ENCODE measurements around the gene UCHL3. TPM values are rescaled to one million over a fixed set of nuclear protein-coding genes. Genes with fewer than 3 reads are reported as not detected.

The UCHL3 gene
- total and polyA plus RNA-seq, 5 experiments from 2014 or later: 17.0 to 50.1 (median 44.3) TPM

DNA sequence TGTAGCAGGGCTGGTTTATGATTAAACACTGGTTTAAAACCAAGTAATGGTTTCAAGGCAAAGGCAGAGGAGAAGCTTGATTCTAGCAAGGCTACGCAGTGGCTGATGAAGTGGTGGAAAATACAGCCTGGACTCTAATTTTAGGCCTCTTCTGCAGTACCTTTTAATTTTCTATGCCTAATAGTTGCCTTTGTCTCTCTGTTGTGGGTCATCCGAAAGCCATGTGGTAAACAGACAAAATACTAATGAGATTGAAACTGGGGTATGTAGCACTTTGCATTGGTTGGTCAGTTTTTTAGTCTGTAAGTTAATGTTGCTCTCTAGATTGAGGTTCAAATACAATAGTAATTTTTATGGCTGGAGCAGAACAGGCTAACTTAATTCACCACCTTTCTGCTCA lies 89.9 kb downstream of the UCHL3 start:
- POLR2A ChIA-PET: no interaction called here
- Mint-ChIP-seq H3K27ac (no peak overlapping the region), H3K4me3 (no peak overlapping the region), H3K27me3 (peaks cover 0 to 29% (median 14%) of the 10 kb centered on the region in 5 donors), H3K9me3 (no peaks in the 10 kb centered on the region), H3K36me3 (peaks cover 0 to 9% (median 5%) of the 10 kb centered on the region in 3 donors), H3K4me1 (peaks cover 8 to 18% (median 13%) of the 10 kb centered on the region in 4 donors)
- DNase-seq (no peak), ATAC-seq (no peak)

DNA sequence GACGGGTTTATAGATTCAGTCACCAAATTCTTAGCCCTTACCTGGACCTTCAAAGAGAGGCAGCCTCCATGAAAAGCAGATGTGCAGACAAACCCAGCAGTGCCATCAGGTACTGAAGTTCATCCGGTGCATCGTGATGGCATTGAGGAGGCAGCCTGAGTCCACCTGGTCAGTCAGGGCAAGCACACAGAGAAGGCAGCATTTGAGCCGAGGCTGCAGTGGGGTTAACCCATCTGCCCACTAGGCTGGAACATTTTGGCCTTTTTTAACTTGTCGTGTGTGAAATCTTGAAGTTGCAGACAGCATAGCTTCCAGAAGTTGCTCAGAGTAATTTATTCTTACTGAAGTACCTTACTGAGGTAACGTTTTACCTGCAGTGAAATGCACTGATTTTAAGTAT lies 91.4 kb downstream of the UCHL3 start:
- Mint-ChIP-seq H3K4me3 (no peak overlapping the region), H3K27ac (no peak overlapping the region), H3K36me3 (peaks cover 0 to 9% (median 8%) of the 10 kb centered on the region in 3 donors), H3K9me3 (no peaks in the 10 kb centered on the region), H3K4me1 (peaks cover 8 to 15% (median 11%) of the 10 kb centered on the region in 4 donors), H3K27me3 (peaks cover 0 to 29% (median 14%) of the 10 kb centered on the region in 5 donors)
- ATAC-seq (no peak), DNase-seq (no peak)
- POLR2A ChIA-PET: no interaction called here

DNA sequence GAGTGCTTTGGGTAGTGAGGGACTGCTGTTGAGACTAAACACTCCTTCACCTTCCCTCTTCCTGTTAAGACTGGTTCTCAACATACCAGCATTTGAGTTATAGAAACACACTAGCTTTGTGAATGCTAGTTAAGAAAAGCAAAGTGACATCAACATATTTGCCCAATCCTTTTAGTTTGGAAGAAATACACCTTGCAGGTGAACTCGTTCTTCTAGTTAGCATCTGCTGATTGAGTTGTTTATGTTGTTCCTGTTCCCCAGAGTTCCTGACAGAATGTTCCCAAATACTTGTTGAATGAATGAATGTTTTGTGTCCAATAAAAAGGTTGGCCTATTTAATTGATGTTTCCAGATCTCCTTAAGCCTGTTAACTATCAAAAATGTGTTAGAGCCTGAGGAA lies 93.6 kb downstream of the UCHL3 start:
- ATAC-seq: no peak
- POLR2A ChIA-PET: no interaction called here
- H3K9me3 Mint-ChIP-seq: no peaks in the 10 kb centered on the region

DNA sequence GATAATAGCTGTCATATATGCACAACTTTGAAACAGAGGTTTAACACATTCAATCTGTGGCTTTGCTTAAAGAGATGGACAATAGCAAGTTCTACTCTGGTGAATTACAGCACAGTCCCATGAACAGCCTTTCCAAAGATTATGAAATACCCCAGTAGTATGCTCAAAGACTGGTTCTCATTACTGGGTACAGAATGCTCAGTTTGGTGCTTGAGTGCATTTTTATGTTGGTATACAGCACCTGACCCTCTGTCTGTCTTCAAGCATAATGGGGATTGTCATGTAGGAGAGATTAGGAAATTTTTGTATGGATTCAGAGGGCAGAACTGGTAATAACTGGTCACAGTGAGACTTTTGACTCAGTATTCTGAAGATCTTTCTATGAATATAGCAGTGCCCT lies 94.1 kb downstream of the UCHL3 start:
- H3K9me3 Mint-ChIP-seq: no peaks in the 10 kb centered on the region
- peaks cover 0 to 7% (median 3%) of the 10 kb centered on the region in 4 donors for H3K4me1 Mint-ChIP-seq
- peaks cover 5 to 14% (median 13%) of the 10 kb centered on the region in 3 donors for H3K36me3 Mint-ChIP-seq
- no peak overlapping the region for H3K4me3 Mint-ChIP-seq
- H3K27ac Mint-ChIP-seq: no peak overlapping the region
- H3K27me3 Mint-ChIP-seq: peaks cover 0 to 20% (median 9%) of the 10 kb centered on the region in 5 donors
- DNase-seq (no peak), ATAC-seq (no peak)
- POLR2A ChIA-PET: no interaction called here

More for the DNA sequence above, 93.6 kb downstream of the UCHL3 start:
- Mint-ChIP-seq H3K4me3 (no peak overlapping the region), H3K36me3 (peaks cover 5 to 14% (median 13%) of the 10 kb centered on the region in 3 donors), H3K4me1 (peaks cover 0 to 8% (median 3%) of the 10 kb centered on the region in 4 donors), H3K27me3 (peaks cover 0 to 20% (median 13%) of the 10 kb centered on the region in 5 donors), H3K27ac (no peak overlapping the region)
- DNase-seq: no peak

DNA sequence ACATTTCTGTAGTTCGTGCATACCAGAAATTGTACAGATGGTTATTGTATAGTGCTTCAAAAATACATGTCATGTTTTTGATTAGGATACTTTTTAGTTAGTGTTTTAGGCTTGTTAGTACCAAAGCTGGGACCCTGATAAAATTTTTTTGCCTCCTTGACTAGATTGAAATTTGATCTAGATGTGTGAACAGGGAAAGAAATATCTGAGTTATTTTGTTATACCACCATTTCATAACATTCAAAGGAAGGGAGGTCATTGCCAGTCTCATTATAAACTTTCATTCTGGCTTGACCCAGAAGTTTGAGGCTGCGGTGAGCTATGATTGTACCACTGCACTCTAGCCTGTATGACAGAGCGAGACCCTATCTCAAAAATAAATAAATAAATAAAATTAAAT lies 95.5 kb downstream of the UCHL3 start:
- POLR2A ChIA-PET: no interaction called here
- Mint-ChIP-seq H3K27ac (no peak overlapping the region), H3K9me3 (no peaks in the 10 kb centered on the region), H3K36me3 (peaks cover 5 to 15% (median 14%) of the 10 kb centered on the region in 3 donors), H3K27me3 (peaks cover 0 to 8% (median 4%) of the 10 kb centered on the region in 5 donors), H3K4me1 (peaks cover 0 to 7% (median 3%) of the 10 kb centered on the region in 4 donors), H3K4me3 (no peak overlapping the region)
- DNase-seq: no peak
- no peak for ATAC-seq

DNA sequence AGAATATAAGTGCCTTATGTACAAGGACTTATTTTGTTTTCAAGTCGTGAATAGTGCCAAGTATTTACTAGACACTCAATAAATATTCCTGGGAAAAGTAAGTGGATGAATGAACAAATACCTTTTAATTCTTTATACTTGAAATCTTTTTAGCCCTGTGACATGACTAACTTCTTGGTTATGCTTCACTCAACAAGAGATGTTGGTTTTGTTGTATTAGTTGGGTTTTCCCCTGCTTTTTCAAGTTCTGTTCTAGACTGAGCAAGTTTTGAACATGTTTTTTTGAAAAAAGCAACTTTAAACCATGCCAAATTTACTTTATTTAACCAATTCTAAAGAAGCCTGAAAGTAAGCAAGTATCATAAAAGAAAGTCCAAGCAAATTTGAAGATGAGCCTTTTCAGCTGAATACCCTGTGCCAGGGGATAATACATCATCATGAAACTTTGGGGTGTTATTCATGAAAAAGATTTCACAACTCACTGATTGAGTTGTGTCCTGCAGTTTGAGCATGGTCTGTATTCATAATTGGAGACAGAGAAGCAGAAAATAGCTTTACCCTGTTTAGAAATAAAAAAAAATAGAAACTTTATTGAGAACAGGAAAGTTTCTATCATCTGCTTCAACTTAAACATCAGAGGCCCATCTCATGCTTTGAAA lies 97.7 kb downstream of the UCHL3 start:
- Mint-ChIP-seq H3K27ac (no peak overlapping the region), H3K4me1 (peaks cover 0 to 7% (median 1%) of the 10 kb centered on the region in 4 donors), H3K27me3 (no peaks in the 10 kb centered on the region), H3K9me3 (no peaks in the 10 kb centered on the region), H3K36me3 (peaks cover 5 to 13% (median 6%) of the 10 kb centered on the region in 3 donors), H3K4me3 (no peak overlapping the region)
- no peak for ATAC-seq
- POLR2A ChIA-PET: no interaction called here
- DNase-seq: no peak

DNA sequence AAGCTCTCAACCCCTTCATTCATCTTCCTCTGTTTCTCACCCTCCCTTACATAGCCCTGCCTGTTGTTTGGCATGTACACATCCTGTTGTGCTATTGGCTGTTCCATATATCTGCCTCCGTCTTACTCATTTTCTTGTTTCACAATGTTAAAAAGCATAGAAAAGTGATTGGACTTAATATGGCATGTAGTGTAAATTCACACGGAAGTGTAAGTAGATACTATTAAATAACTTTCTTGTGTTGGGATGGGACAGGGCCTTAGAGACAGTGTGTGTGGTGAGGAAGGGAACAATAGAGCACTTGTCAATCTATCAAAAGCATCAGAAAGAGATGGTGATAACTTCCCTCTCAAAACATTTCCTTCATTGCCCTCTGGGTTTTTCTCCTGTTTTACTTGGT lies 98.9 kb downstream of the UCHL3 start:
- Mint-ChIP-seq H3K27ac (no peak overlapping the region), H3K4me3 (no peak overlapping the region), H3K27me3 (no peaks in the 10 kb centered on the region), H3K9me3 (no peaks in the 10 kb centered on the region), H3K36me3 (peaks cover 5 to 13% (median 6%) of the 10 kb centered on the region in 3 donors), H3K4me1 (peaks cover 0 to 7% (median 1%) of the 10 kb centered on the region in 4 donors)
- no peak for DNase-seq
- ATAC-seq: no peak
- POLR2A ChIA-PET: no interaction called here

DNA sequence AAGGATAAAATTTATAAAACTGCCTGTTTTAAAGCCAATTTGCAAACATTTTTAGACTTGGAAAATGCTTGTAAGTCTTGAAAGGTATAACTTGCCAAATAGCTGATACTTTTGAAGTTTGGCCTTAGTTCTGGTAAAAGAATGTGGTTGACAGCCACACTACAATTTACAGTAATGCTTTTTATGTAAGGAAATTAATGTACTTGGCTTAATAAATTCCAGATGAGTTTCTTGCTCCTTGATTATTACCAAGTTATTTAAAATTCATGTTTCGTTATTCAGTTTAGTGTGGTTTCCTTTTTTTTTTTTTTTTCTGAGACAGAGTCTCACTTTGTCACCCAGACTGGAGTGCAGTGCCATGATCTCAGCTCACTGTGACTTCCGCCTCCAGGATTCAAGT lies 101.4 kb downstream of the UCHL3 start:
- Mint-ChIP-seq H3K4me3 (no peak overlapping the region), H3K36me3 (peaks cover 5 to 10% (median 6%) of the 10 kb centered on the region in 3 donors), H3K27ac (no peak overlapping the region), H3K4me1 (peaks cover 0 to 7% (median 1%) of the 10 kb centered on the region in 4 donors), H3K9me3 (no peaks in the 10 kb centered on the region), H3K27me3 (no peaks in the 10 kb centered on the region)
- DNase-seq: no peak
- no peak for ATAC-seq
- POLR2A ChIA-PET: interaction anchor here (0.7 kb wide), 1 partner anchor 18 kb away, joined by 3 read pairs; no protein-coding TSS in a partner anchor

DNA sequence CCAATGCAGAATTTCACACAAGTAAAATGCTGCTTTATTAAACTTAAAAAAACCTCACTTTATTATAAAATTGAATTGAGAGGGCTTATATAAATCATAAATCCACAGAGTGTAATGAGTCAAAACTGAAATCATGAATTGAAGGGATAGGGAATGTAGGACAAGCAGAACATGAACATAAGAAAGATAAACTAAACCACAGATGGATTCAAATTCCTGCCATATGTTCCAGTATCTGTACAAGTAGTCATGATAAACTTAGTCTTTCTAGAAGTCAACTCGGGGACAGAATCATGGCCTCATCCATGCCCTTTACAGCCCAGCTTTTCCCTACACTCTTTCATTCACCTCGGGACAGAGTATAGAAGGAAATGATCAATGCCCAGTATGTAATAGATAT lies 103.1 kb downstream of the UCHL3 start:
- no peak for ATAC-seq
- Mint-ChIP-seq H3K9me3 (no peaks in the 10 kb centered on the region), H3K36me3 (peaks cover 0 to 5% (median 2%) of the 10 kb centered on the region in 3 donors), H3K4me3 (no peak overlapping the region), H3K4me1 (no peaks in the 10 kb centered on the region), H3K27ac (no peak overlapping the region), H3K27me3 (no peaks in the 10 kb centered on the region)
- DNase-seq: no peak
- POLR2A ChIA-PET: no interaction called here

Other genes with a start within 250 kb of the UCHL3 start
- gene TBC1D4, start 67.6 kb upstream of the UCHL3 start, total RNA-seq: 10 to 100 TPM; 57.5 to 58.1 TPM
- gene TBC1D4, start 67.6 kb upstream of the UCHL3 start, polyA plus RNA-seq: 10 to 100 TPM; 11.8 to 19.3 (median 14.2) TPM
- gene COMMD6, start 11.9 kb upstream of the UCHL3 start, total RNA-seq: 100 to 1,000 TPM; 231 to 232 TPM
- gene COMMD6, start 11.9 kb upstream of the UCHL3 start, polyA plus RNA-seq: 100 to 1,000 TPM; 627 to 838 (median 724) TPM
- gene LMO7, start 86.5 kb downstream of the UCHL3 start, total RNA-seq: 10 to 100 TPM; 65.3 to 66.1 TPM
- 10 to 100 TPM; 23.0 to 35.8 (median 33.1) TPM for gene LMO7, start 86.5 kb downstream of the UCHL3 start, polyA plus RNA-seq